HUES48 (cell line): ENCODE measurements around the gene TUBE1.
A peak's percentile ranks its signal among the peaks of the same experiment; 100 is the strongest.
"Not testable (repeated sequence)": the region's sequence is repeated elsewhere in the genome, so short reads cannot be mapped to it uniquely, and the experiment has no call there.

ENCODE experiments used
- H3K27ac ChIP-seq: one replicate; pipeline ENCODE4 v1.7.0; 2013; ENCODE audit warnings: low read depth, low read length, inconsistent platforms
- H3K27me3 ChIP-seq: 2 replicates; pipeline ENCODE4 v1.6.1; 2013; ENCODE audit warnings: mild to moderate bottlenecking, low read length; ENCODE audit not compliant: control insufficient read depth, insufficient read depth
- H3K36me3 ChIP-seq: 2 replicates; pipeline ENCODE4 v1.6.1; 2013; ENCODE audit warnings: low read length; ENCODE audit not compliant: control insufficient read depth, insufficient read depth
- H3K4me1 ChIP-seq: 2 replicates; pipeline ENCODE4 v1.6.1; 2013; ENCODE audit warnings: mild to moderate bottlenecking, low read length; ENCODE audit not compliant: control insufficient read depth, insufficient read depth
- H3K4me3 ChIP-seq: 2 replicates; pipeline ENCODE4 v1.5.1; 2013; ENCODE audit warnings: mild to moderate bottlenecking, low read depth, low read length
- H3K9ac ChIP-seq: 2 replicates; pipeline ENCODE4 v1.6.1; 2013; ENCODE audit warnings: mild to moderate bottlenecking, low read depth, low read length, moderate library complexity
- H3K9me3 ChIP-seq: 2 replicates; pipeline ENCODE4 v1.6.1; 2013; ENCODE audit warnings: low read length; ENCODE audit not compliant: control insufficient read depth, insufficient read depth

The TUBE1 gene

DNA sequence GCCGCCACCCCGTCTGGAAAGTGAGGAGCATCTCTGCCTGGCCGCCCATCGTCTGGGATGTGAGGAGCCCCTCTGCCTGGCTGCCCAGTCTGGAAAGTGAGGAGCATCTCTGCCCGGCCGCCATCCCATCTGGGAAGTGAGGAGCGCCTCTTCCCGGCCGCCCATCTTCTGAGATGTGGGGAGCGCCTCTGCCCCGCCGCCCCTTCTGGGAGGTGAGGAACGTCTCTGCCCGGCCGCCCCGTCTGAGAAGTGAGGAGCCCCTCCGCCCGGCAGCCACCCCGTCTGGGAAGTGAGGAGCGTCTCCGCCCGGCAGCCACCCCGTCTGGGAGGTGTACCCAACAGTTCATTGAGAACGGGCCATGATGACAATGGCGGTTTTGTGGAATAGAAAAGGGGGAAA, 39.8 kb downstream of the TUBE1 start:
- not testable (repeated sequence) for H3K4me3 ChIP-seq, H3K4me1 ChIP-seq, H3K9ac ChIP-seq, H3K27me3 ChIP-seq, H3K9me3 ChIP-seq, H3K36me3 ChIP-seq, H3K27ac ChIP-seq

- Histone ChIP-seq H3K36me3 (no peaks in the 10 kb centered on the region), H3K4me1 (peaks cover 7% of the 10 kb centered on the region; the same call in 1 of the 2 replicates), H3K27ac (no peak overlapping the region), H3K9ac (no peak overlapping the region), H3K4me3 (no peak overlapping the region), H3K27me3 (no peaks in the 10 kb centered on the region), H3K9me3 (peaks cover 5% of the 10 kb centered on the region; the same call in 1 of the 2 replicates)
Observed at GRCh38 chr6:112044856-112045255, 42.4 kb downstream of the TUBE1 start.

GRCh38 chr6:112044196-112044595, 43.1 kb downstream of the TUBE1 start:
- peaks cover 7% of the 10 kb centered on the region; the same call in 1 of the 2 replicates for H3K4me1 ChIP-seq
- H3K4me3 ChIP-seq: no peak overlapping the region
- H3K9ac ChIP-seq: no peak overlapping the region
- H3K27ac ChIP-seq: no peak overlapping the region
- peaks cover 5% of the 10 kb centered on the region; the same call in 1 of the 2 replicates for H3K9me3 ChIP-seq
- H3K36me3 ChIP-seq: no peaks in the 10 kb centered on the region
- no peaks in the 10 kb centered on the region for H3K27me3 ChIP-seq

- Histone ChIP-seq H3K9ac (peak overlapping the region; percentile 79), H3K4me3 (peak overlapping the region; percentile 95), H3K9me3 (peaks cover 5% of the 10 kb centered on the region; the same call in 1 of the 2 replicates), H3K36me3 (no peaks in the 10 kb centered on the region), H3K27ac (peak overlapping the region; percentile 92), H3K4me1 (peaks cover 7% of the 10 kb centered on the region; the same call in 1 of the 2 replicates), H3K27me3 (no peaks in the 10 kb centered on the region)
Observed at GRCh38 chr6:112043032-112044007, 44.0 kb downstream of the TUBE1 start.

GRCh38 chr6:112041535-112041934, 45.7 kb downstream of the TUBE1 start:
- Histone ChIP-seq H3K4me3 (no peak overlapping the region), H3K27me3 (no peaks in the 10 kb centered on the region), H3K27ac (peak overlapping the region; percentile 7), H3K9ac (no peak overlapping the region), H3K4me1 (peaks cover 11% of the 10 kb centered on the region; the same call in 1 of the 2 replicates), H3K9me3 (peaks cover 1% of the 10 kb centered on the region; the same call in 1 of the 2 replicates), H3K36me3 (no peaks in the 10 kb centered on the region)

- peak overlapping the region; percentile 7 for H3K27ac ChIP-seq
- H3K9me3 ChIP-seq: no peaks in the 10 kb centered on the region
- peaks cover 11% of the 10 kb centered on the region; the same call in 1 of the 2 replicates for H3K4me1 ChIP-seq
- H3K27me3 ChIP-seq: no peaks in the 10 kb centered on the region
- H3K36me3 ChIP-seq: no peaks in the 10 kb centered on the region
- no peak overlapping the region for H3K4me3 ChIP-seq
- no peak overlapping the region for H3K9ac ChIP-seq
Observed at GRCh38 chr6:112040956-112041355, 46.3 kb downstream of the TUBE1 start.

DNA sequence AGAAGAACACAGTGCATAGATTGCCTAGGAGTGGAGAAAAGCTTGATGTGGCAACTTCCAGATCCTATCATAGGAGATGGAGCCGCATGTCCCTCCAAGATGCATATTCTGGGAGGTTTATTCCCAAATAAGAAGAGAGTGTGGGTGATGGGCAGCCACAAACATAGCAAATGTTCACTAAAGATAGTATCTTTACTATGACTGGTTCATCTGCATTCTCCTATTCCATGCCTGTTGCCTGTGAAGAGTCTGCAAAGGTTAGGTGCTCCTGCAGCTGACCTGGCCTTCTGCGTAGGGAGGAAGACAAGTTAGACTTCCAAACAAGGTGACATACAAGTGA, 47.9 kb downstream of the TUBE1 start:
- Histone ChIP-seq H3K9me3 (no peaks in the 10 kb centered on the region), H3K27ac (no peak overlapping the region), H3K4me1 (peaks cover 11% of the 10 kb centered on the region; the same call in 1 of the 2 replicates), H3K9ac (no peak overlapping the region), H3K27me3 (no peaks in the 10 kb centered on the region), H3K4me3 (no peak overlapping the region), H3K36me3 (no peaks in the 10 kb centered on the region)

DNA sequence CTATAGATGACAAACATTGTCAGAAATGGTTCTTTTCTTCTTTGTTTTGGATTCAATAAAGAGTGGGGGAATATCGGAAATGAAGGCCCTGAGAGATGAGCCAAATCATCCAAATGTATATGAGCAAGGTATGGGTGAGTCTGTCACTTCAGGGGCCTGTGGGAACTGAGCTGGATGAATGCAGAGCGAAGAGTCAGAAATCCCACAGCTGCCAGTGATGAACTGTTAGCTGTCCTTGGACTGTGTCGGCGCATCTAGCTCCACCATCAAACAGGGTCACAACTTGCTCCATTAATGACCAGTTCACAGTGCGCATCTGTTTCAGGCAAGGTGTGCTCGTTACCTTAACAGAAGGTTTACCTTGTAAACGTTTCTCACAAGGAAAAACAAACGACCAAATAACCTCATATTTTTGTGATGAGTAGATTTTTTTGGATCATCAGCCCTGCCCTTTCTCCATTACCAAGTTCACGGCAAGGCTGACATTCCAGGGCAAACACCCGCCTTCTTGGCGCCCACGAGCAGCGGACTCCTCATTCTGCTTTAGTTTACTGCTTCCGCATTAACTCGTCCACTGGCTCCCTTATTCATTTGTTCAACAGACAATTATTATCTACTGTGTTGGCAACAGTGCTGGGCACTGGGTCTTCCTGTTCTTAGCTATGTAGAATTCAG, 48.4 kb downstream of the TUBE1 start:
- Histone ChIP-seq H3K9me3 (no peaks in the 10 kb centered on the region), H3K27me3 (no peaks in the 10 kb centered on the region), H3K4me3 (no peak overlapping the region), H3K9ac (no peak overlapping the region), H3K36me3 (no peaks in the 10 kb centered on the region), H3K27ac (no peak overlapping the region), H3K4me1 (peaks cover 15% of the 10 kb centered on the region; the same call in 1 of the 2 replicates)

DNA sequence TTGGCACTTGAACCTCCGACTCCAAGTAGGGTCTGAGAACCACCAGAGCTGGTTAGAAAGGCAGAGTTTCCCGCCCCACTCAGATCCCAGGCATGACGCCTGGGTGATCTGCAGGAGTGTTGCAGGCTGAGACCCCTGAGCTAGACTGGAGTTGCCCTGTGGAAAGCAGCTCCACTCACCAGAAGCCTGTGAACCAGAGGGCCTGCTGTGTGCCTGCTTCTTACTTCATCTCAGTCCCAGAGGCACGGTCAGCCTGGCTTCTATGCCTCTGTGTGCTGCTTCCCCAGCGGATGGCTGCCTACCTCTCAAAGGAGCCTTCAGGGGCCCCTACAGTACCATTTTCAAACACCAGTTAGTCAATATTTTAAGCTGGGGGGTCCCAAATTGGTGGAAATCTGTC, 49.0 kb downstream of the TUBE1 start:
- H3K36me3 ChIP-seq: no peaks in the 10 kb centered on the region
- H3K27ac ChIP-seq: no peak overlapping the region
- H3K9me3 ChIP-seq: no peaks in the 10 kb centered on the region
- peaks cover 18% of the 10 kb centered on the region; the same call in 1 of the 2 replicates for H3K4me1 ChIP-seq
- no peak overlapping the region for H3K9ac ChIP-seq
- no peaks in the 10 kb centered on the region for H3K27me3 ChIP-seq
- no peak overlapping the region for H3K4me3 ChIP-seq

DNA sequence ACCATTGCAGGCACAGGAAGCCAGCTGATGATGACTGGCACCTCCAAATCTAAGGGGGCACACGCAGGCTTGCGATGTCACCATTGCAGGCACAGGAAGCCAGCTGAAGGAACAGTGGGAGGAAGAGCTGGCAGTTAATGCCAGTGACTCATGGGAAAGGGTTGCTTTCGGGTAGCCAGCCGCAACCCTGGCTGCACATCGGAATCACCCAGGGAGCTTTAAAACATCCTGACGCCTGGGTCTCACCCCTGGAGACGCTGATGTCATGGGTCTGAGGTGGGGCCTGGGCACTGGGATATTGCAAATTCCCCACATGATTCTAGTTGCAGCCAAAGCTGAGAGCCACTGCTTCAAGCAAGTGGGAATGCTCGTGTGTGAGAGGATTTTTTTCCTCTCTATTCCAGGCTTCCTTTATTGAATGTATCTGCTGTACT, 49.5 kb downstream of the TUBE1 start:
- no peaks in the 10 kb centered on the region for H3K36me3 ChIP-seq
- no peak overlapping the region for H3K27ac ChIP-seq
- no peak overlapping the region for H3K4me3 ChIP-seq
- H3K9me3 ChIP-seq: no peaks in the 10 kb centered on the region
- H3K4me1 ChIP-seq: peaks cover 17% of the 10 kb centered on the region; the same call in 1 of the 2 replicates
- no peak overlapping the region for H3K9ac ChIP-seq
- no peaks in the 10 kb centered on the region for H3K27me3 ChIP-seq
